ENCODE results near the gene PSG5.
"Not testable (repeated sequence)": the region's sequence is repeated elsewhere in the genome, so short reads cannot be mapped to it uniquely, and the experiment has no call there.

- not testable (repeated sequence) for TF ChIP-seq CTCF, EP300 (IDR thresholded peaks at IDR 0.05)
These were observed 66.8 kb downstream of the PSG5 start for GRCh38 chr19:43119526-43119925.

Measured in ovary (tissue), 3 donors.